HCT116 (cell line): ENCODE measurements around the gene SLC46A1. TPM values are rescaled to one million over a fixed set of nuclear protein-coding genes. Genes with fewer than 3 reads are reported as not detected.

Source experiments
- ATAC-seq: fragments of 200-7000 bp; cut with Tn5 transposase; 2 replicates; pipeline ENCODE4 v1.9.1; 2020; ENCODE audit warnings: mild to moderate bottlenecking, moderate library complexity
- BruUV-seq: library from RNA; stranded (reverse); fragments of 400-500 nt; replicated peaks from 2 replicates; lab custom pipeline; 2021; lab: Mats Ljungman, UMichigan
- CTCF ChIA-PET: fragments of 300-600 bp; sonication (Branson Sonifier 250); formaldehyde crosslinking; loops from one replicate; lab custom pipeline; 2021; ENCODE audit warnings: antibody characterized with exemption; lab: Charles Lee
- POLR2A ChIA-PET: fragments of 300-600, 350-600 bp; sonication (Branson Sonifier 250); formaldehyde crosslinking; loops from one replicate; lab custom pipeline; 2021; ENCODE audit warnings: antibody characterized with exemption; lab: Charles Lee
- RAD21 ChIA-PET, 2 experiments: fragments of 300-600 bp; sonication (Branson Sonifier 250); formaldehyde crosslinking; loops; one replicate each; lab custom pipeline; 2023; ENCODE audit warnings: low total read pairs in 2 of 2; ENCODE audit not compliant: uncharacterized antibody in 2 of 2, unreplicated experiment in 2 of 2, low non-redundant PET in 1 of 2; lab: Charles Lee
- DNase-seq: peaks from one replicate; pipeline ENCODE4 v3.0.0-alpha.2; 2010; ENCODE audit warnings: low read depth, low spot score
- H2AFZ ChIP-seq: fragments of 200-600 bp; shearing (Covaris generic), sonication (generic); 2 replicates; pipeline ENCODE4 v1.6.1; 2017; ENCODE audit warnings: low read depth, mixed run types, mixed read lengths, antibody characterized with exemption, low read length; ENCODE audit not compliant: poor library complexity, severe bottlenecking
- H3K27ac ChIP-seq: 2 replicates; pipeline ENCODE4 v1.5.1; 2012; ENCODE audit warnings: low read depth, low read length
- H3K27me3 ChIP-seq: fragments of 200-600 bp; sonication (generic); 2 replicates; pipeline ENCODE4 v1.6.1; 2016; ENCODE audit warnings: mixed run types, low read length, mixed read lengths; ENCODE audit not compliant: insufficient read depth
- H3K36me3 ChIP-seq, 2 experiments: fragments of 200-500 bp in 1 of 2; fragments of 200-600 bp in 1 of 2; sonication (Bioruptor generic) in 1 of 2; sonication (generic) in 1 of 2; 2 replicates each; pipeline versions ENCODE4 v1.5.1 to v1.6.1; 2014 to 2016; ENCODE audit warnings: low read length in 2 of 2, inconsistent platforms in 1 of 2, mixed read lengths in 1 of 2, mixed run types in 1 of 2; ENCODE audit not compliant: insufficient read depth in 2 of 2, control insufficient read depth in 1 of 2
- H3K4me1 ChIP-seq, 2 experiments: fragments of 200-600 bp in 1 of 2; sonication (generic) in 1 of 2; 2 replicates each; pipeline versions ENCODE4 v1.5.1 to v1.6.1; 2012 to 2017; ENCODE audit warnings: low read length in 2 of 2, inconsistent platforms in 1 of 2, mild to moderate bottlenecking in 1 of 2, mixed read lengths in 1 of 2, mixed run types in 1 of 2, moderate library complexity in 1 of 2; ENCODE audit not compliant: insufficient read depth in 2 of 2, control insufficient read depth in 1 of 2
- H3K4me2 ChIP-seq: fragments of 200-600 bp; sonication (generic); 2 replicates; pipeline ENCODE4 v1.6.1; 2017; ENCODE audit warnings: mixed run types, low read length, mixed read lengths
- H3K4me3 ChIP-seq, 2 experiments: fragments of 200-600 bp in 1 of 2; sonication (generic) in 1 of 2; replicated peaks in 1 of 2; 2 replicates each; pipeline ENCODE4 v1.5.1; 2011 to 2016; ENCODE audit warnings: low read length in 2 of 2, control low read depth in 1 of 2, low read depth in 1 of 2, mild to moderate bottlenecking in 1 of 2, mixed read lengths in 1 of 2, mixed run types in 1 of 2
- H3K79me2 ChIP-seq: fragments of 200-600 bp; sonication (generic); 2 replicates; pipeline ENCODE4 v1.6.1; 2017; ENCODE audit warnings: mild to moderate bottlenecking, mixed run types, low read length, moderate library complexity, mixed read lengths; ENCODE audit not compliant: insufficient read depth
- H3K9ac ChIP-seq: fragments of 200-600 bp; sonication (generic); 2 replicates; pipeline ENCODE4 v1.6.1; 2016; ENCODE audit warnings: low read length, mixed read lengths
- H3K9me2 ChIP-seq: fragments of 200-600 bp; sonication (generic), shearing (Covaris generic); 2 replicates; pipeline ENCODE4 v1.6.1; 2017; ENCODE audit warnings: mixed run types, mild to moderate bottlenecking, moderate library complexity; ENCODE audit not compliant: insufficient read depth
- H3K9me3 ChIP-seq, 2 experiments: fragments of 200-500 bp in 1 of 2; fragments of 200-600 bp in 1 of 2; sonication (Bioruptor generic) in 1 of 2; sonication (generic) in 1 of 2; 2 replicates each; pipeline ENCODE4 v1.6.1; 2014 to 2017; ENCODE audit warnings: low read length in 2 of 2, mixed read lengths in 2 of 2, inconsistent platforms in 1 of 2, low read depth in 1 of 2, mild to moderate bottlenecking in 1 of 2, mixed run types in 1 of 2, moderate library complexity in 1 of 2; ENCODE audit not compliant: control insufficient read depth in 1 of 2, insufficient read depth in 1 of 2
- H4K20me1 ChIP-seq: fragments of 200-600 bp; sonication (generic), shearing (Covaris generic); 2 replicates; pipeline ENCODE4 v1.6.1; 2017; ENCODE audit warnings: mixed run types, mild to moderate bottlenecking, moderate library complexity; ENCODE audit not compliant: insufficient read depth
- FOSL1 ChIP-seq: IDR thresholded peaks from 2 replicates; pipeline ENCODE4 v1.6.1; 2012; ENCODE audit warnings: low read depth
- POLR2A ChIP-seq: IDR thresholded peaks from 2 replicates; pipeline ENCODE4 v1.7.0; 2011; ENCODE audit warnings: borderline replicate concordance; ENCODE audit not compliant: insufficient read depth, insufficient read length; ENCODE audit errors: extremely low read depth
- SIN3A ChIP-seq: IDR thresholded peaks from 2 replicates; pipeline ENCODE4 v1.6.1; 2012; ENCODE audit warnings: low read depth
- SP1 ChIP-seq: IDR thresholded peaks from 2 replicates; pipeline ENCODE4 v1.6.1; 2012; ENCODE audit warnings: low read depth
- TCF7L2 ChIP-seq: IDR thresholded peaks from 2 replicates; pipeline ENCODE4 v1.7.0; 2011; ENCODE audit warnings: borderline replicate concordance, inconsistent platforms; ENCODE audit not compliant: insufficient read depth, insufficient read length; ENCODE audit errors: extremely low read depth
- ZFX ChIP-seq: fragments of 450-650 bp; IDR thresholded peaks from 2 replicates; pipeline ENCODE4 v1.6.1; 2017
- ZNF274 ChIP-seq: fragments of 200-500 bp; sonication (Bioruptor generic); IDR thresholded peaks from 2 replicates; pipeline ENCODE4 v1.6.1; 2014; ENCODE audit warnings: mild to moderate bottlenecking, low read depth, low read length, inconsistent platforms
- intact Hi-C: fragments of 100-400 bp; cut with micrococcal nuclease; formaldehyde crosslinking; loops from 2 replicates; pipeline ENCODE4 v1.10.0; 2022
- total RNA-seq: library from RNA; stranded (reverse); gene quantifications from one replicate; pipeline ENCODE4 v1.2.1, GENCODE V29; 2021; ENCODE audit not compliant: unreplicated experiment
- TF ChIP-seq, protein P1 (sequence below), 3 experiments: fragments of 200-600 bp in 1 of 3; sonication (generic) in 1 of 3; IDR thresholded peaks in 2 of 3; conservative IDR thresholded peaks in 1 of 3; 2 replicates each; pipeline ENCODE4 v1.5.1; 2012 to 2017; ENCODE audit warnings: low read depth in 2 of 3, low read length in 2 of 3, antibody characterized with exemption in 1 of 3, borderline replicate concordance in 1 of 3, control low read depth in 1 of 3, mild to moderate bottlenecking in 1 of 3, mixed read lengths in 1 of 3, mixed run types in 1 of 3, moderate library complexity in 1 of 3; ENCODE audit not compliant: insufficient read depth in 1 of 3
- TF ChIP-seq, protein P2 (sequence below): IDR thresholded peaks from 2 replicates; pipeline ENCODE4 v1.6.1; 2011; ENCODE audit warnings: mild to moderate bottlenecking, low read length, moderate library complexity; ENCODE audit not compliant: insufficient replicate concordance; ENCODE audit errors: extremely low read depth
- TF ChIP-seq, protein P3 (sequence below): IDR thresholded peaks from 2 replicates; pipeline ENCODE4 v1.6.1; 2012
- TF ChIP-seq, protein P4 (sequence below): IDR thresholded peaks from 2 replicates; pipeline ENCODE4 v1.6.1; 2012

The SLC46A1 gene
- total RNA-seq, 1 experiment from 2014 or later = 17.8 TPM

DNA sequence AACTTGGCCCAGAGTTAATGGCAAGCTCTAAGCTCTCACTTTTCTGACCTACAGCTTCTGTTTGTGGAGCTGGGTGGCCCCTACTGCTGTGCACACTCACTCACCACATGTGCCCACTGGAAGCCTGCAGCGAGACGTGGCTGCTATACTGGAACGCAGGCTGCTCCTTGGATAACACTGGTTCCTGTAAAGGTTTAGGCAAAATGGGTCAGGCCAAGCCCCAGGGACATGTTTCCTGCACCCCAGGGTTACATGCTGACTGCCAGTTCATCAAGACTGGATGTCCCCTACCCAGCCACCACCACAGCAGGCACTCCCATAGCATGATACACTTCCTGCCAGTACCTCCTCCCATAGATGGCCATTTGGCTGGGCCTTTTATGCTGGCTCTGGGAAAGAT is 57.0 kb downstream of the SLC46A1 start:
- Histone ChIP-seq H3K9ac (no peak overlapping the region), H3K79me2 (no peaks in the 10 kb centered on the region; the same call in 1 of the 2 replicates), H3K27ac (no peak overlapping the region), H3K4me1 (peaks cover 0 to 9% of the 10 kb centered on the region in 2 experiments; a peak in 2 of 4 replicates), H3K27me3 (no peaks in the 10 kb centered on the region), H3K9me3 (no peaks in the 10 kb centered on the region), H3K36me3 (peaks cover 50 to 61% of the 10 kb centered on the region in 2 experiments), H2AFZ (no peak overlapping the region), H3K4me2 (no peak overlapping the region), H3K4me3 (no peak overlapping the region), H3K9me2 (no peaks in the 10 kb centered on the region), H4K20me1 (no peaks in the 10 kb centered on the region)
- POLR2A ChIA-PET = no interaction called here
- CTCF ChIA-PET = no interaction called here
- TF ChIP-seq ZFX (no peak), TCF7L2 (no peak), FOSL1 (no peak), POLR2A (no peak), SP1 (no peak), ZNF274 (no peak), SIN3A (no peak)
- TF ChIP-seq, protein P1, sequence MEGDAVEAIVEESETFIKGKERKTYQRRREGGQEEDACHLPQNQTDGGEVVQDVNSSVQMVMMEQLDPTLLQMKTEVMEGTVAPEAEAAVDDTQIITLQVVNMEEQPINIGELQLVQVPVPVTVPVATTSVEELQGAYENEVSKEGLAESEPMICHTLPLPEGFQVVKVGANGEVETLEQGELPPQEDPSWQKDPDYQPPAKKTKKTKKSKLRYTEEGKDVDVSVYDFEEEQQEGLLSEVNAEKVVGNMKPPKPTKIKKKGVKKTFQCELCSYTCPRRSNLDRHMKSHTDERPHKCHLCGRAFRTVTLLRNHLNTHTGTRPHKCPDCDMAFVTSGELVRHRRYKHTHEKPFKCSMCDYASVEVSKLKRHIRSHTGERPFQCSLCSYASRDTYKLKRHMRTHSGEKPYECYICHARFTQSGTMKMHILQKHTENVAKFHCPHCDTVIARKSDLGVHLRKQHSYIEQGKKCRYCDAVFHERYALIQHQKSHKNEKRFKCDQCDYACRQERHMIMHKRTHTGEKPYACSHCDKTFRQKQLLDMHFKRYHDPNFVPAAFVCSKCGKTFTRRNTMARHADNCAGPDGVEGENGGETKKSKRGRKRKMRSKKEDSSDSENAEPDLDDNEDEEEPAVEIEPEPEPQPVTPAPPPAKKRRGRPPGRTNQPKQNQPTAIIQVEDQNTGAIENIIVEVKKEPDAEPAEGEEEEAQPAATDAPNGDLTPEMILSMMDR (IDR thresholded peaks at IDR 0.05 in 2 of 3, conservative IDR thresholded peaks at IDR 0.05 in 1 of 3; ENCODE audit: borderline replicate concordance in 1 of 3, insufficient read depth in 1 of 3, low read depth in 2 of 3, low read length in 2 of 3) = no peak
- TF ChIP-seq, protein P2, sequence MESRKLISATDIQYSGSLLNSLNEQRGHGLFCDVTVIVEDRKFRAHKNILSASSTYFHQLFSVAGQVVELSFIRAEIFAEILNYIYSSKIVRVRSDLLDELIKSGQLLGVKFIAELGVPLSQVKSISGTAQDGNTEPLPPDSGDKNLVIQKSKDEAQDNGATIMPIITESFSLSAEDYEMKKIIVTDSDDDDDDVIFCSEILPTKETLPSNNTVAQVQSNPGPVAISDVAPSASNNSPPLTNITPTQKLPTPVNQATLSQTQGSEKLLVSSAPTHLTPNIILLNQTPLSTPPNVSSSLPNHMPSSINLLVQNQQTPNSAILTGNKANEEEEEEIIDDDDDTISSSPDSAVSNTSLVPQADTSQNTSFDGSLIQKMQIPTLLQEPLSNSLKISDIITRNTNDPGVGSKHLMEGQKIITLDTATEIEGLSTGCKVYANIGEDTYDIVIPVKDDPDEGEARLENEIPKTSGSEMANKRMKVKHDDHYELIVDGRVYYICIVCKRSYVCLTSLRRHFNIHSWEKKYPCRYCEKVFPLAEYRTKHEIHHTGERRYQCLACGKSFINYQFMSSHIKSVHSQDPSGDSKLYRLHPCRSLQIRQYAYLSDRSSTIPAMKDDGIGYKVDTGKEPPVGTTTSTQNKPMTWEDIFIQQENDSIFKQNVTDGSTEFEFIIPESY = no peak
- TF ChIP-seq, protein P3, sequence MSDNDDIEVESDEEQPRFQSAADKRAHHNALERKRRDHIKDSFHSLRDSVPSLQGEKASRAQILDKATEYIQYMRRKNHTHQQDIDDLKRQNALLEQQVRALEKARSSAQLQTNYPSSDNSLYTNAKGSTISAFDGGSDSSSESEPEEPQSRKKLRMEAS = no peak
- TF ChIP-seq, protein P4, sequence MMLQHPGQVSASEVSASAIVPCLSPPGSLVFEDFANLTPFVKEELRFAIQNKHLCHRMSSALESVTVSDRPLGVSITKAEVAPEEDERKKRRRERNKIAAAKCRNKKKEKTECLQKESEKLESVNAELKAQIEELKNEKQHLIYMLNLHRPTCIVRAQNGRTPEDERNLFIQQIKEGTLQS = no peak
- BruUV-seq = no TSS peak
- ATAC-seq = no peak
- RAD21 ChIA-PET = no interaction called here
- DNase-seq = no peak
- intact Hi-C loops = no loop called here
